AG09309 (cell line): Measurements from ENCODE around the gene ACAP3.
"Not testable (repeated sequence)": the region's sequence is repeated elsewhere in the genome, so short reads cannot be mapped to it uniquely, and the experiment has no call there.

Experiments
- DNase-seq: peaks from one replicate; pipeline ENCODE4 v3.0.0-alpha.2; 2010; ENCODE audit warnings: low read depth
- H3K4me3 ChIP-seq: 2 replicates; pipeline ENCODE4 v1.5.1; 2011; ENCODE audit warnings: mild to moderate bottlenecking, low read depth, low read length, moderate library complexity; ENCODE audit not compliant: control insufficient read depth
- TF ChIP-seq, protein P1 (sequence below): IDR thresholded peaks from 2 replicates; pipeline ENCODE4 v1.5.1; 2011; ENCODE audit warnings: mild to moderate bottlenecking, low read depth, low read length, inconsistent platforms; ENCODE audit not compliant: insufficient read depth, control insufficient read depth; ENCODE audit errors: missing control alignments

ACAP3 gene

DNA sequence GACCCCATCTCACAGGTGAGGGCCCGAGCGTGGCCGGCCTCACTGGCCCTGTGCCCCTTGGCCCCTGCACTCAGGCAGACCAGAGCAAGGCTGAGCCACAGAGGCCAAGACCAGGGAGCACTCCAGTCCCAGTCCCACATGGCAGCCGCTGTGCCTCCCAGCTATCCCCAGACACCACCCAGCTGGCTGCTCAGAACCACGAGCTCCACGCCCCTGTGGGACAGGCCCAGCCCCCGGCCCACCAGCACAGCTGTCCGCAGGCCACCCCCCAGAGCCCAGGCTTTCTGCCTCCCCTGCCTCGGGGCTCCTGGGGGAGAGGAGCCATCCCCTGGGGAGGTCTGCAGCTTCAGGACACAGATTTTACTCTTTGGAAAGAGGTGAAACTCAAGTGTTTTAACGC lies 52.1 kb downstream of the ACAP3 start:
- no peak for DNase-seq
- TF ChIP-seq, protein P1, sequence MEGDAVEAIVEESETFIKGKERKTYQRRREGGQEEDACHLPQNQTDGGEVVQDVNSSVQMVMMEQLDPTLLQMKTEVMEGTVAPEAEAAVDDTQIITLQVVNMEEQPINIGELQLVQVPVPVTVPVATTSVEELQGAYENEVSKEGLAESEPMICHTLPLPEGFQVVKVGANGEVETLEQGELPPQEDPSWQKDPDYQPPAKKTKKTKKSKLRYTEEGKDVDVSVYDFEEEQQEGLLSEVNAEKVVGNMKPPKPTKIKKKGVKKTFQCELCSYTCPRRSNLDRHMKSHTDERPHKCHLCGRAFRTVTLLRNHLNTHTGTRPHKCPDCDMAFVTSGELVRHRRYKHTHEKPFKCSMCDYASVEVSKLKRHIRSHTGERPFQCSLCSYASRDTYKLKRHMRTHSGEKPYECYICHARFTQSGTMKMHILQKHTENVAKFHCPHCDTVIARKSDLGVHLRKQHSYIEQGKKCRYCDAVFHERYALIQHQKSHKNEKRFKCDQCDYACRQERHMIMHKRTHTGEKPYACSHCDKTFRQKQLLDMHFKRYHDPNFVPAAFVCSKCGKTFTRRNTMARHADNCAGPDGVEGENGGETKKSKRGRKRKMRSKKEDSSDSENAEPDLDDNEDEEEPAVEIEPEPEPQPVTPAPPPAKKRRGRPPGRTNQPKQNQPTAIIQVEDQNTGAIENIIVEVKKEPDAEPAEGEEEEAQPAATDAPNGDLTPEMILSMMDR = no peak
- H3K4me3 ChIP-seq = no peak overlapping the region

DNA sequence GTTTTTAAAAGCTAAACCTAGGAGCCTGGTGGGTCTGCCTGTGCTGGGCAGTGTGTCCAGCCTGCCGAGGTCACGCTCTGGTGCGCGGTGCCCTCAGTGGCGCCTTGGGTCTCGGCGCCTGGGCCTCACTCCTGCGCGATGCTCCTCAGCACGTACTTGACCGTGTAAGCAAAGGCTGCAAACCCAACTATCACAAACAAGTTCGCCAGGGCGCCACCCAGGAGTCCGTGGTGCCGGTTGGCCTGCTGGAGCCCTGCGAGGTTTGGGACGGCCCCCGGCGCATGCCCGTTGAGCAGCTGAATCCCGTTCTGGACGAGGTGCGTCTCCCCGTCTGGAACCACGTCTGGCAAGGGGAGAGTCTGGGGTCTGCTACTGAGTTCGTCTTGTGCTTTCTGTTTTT lies 52.7 kb downstream of the ACAP3 start:
- no peak overlapping the region for H3K4me3 ChIP-seq
- TF ChIP-seq, protein P1 = no peak
- DNase-seq = no peak

GRCh38 chr1:1254667-1254998 lies 53.1 kb downstream of the ACAP3 start:
- H3K4me3 ChIP-seq = no peak overlapping the region
- TF ChIP-seq, protein P1 = no peak

DNA sequence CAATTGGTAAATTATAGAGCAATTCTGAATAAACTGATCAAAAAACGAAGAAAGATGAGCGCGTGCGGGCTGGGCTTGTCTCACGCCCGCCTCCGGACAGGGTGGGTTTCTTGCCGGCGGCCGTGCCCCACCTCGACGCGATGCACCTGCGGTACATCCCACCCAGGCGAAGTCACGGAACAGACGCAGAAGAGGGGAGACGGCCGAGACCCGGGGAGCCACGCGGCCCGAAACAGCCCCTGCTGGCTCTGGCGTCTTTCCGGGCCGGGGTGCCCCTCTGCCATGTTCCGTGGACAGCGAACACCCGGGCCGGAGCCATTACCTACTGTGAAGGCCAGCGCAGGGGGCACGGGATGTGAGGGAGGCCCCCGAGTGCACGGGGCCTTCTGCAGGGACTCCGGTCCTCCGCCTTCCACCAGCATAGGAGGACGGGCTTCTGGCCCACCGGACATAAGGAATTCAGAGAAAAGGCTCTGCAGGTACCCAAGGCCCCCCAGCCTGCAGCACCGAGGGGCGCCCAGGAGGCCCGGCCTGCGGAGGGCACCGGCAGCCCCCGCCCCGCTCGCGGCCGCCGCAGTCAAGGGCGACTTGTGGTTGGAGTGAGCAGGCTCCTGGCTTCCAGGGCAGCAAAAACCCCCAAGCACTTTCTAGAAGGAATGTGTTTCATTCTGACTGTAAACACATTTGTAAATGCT lies 53.6 kb downstream of the ACAP3 start:
- H3K4me3 ChIP-seq = no peak overlapping the region
- DNase-seq = no peak
- TF ChIP-seq, protein P1 = no peak

More at GRCh38 chr1:1254667-1254998, 53.1 kb downstream of the ACAP3 start:
- no peak for DNase-seq

DNA sequence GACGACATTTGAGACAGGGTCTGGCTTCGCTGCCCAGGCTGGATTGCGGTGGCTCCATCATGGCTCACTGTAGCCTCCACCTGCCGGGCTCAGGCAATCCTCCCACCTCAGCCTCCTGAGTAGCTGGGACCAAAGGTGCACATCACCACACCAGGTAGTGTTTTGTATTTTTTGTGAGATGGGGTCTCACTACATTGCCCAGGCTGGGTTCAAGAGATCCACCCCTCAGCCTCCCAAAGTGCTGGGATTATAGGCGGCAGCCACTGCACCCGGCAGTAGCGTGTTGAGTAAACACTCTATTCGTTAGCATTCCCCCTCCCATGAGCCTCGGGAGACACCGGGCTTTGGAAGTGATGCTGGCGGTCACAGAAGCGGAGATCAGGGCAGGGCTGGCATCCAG lies 54.4 kb downstream of the ACAP3 start:
- TF ChIP-seq, protein P1 = no peak
- no peak overlapping the region for H3K4me3 ChIP-seq
- no peak for DNase-seq

GRCh38 chr1:1250786-1251284 lies 56.9 kb downstream of the ACAP3 start:
- TF ChIP-seq, protein P1 = no peak
- no peak overlapping the region for H3K4me3 ChIP-seq
- no peak for DNase-seq

GRCh38 chr1:1248009-1248913 lies 59.5 kb downstream of the ACAP3 start:
- DNase-seq, H3K4me3 ChIP-seq: not testable (repeated sequence)
